SK-N-SH (cell line): ENCODE measurements around the gene IRF2BP2.

ENCODE experiments used
- CTCF ChIP-seq: fragments of 200-600 bp; sonication (generic); IDR thresholded peaks from 2 replicates; pipeline ENCODE4 v1.6.1; 2017; ENCODE audit warnings: antibody characterized with exemption, mild to moderate bottlenecking, moderate library complexity
- ELF1 ChIP-seq: IDR thresholded peaks from 2 replicates; pipeline ENCODE4 v1.4.0; 2012
- GABPA ChIP-seq: IDR thresholded peaks from 2 replicates; pipeline ENCODE4 v1.4.0; 2012; ENCODE audit warnings: low read depth, mild to moderate bottlenecking
- JUND ChIP-seq: IDR thresholded peaks from 2 replicates; pipeline ENCODE4 v1.4.0; 2012
- PBX3 ChIP-seq: IDR thresholded peaks from 2 replicates; pipeline ENCODE4; 2012
- POLR2AphosphoS5 ChIP-seq: IDR thresholded peaks from 2 replicates; pipeline ENCODE4 v1.6.1; 2012; ENCODE audit warnings: low read depth, low read length
- REST ChIP-seq: IDR thresholded peaks from 2 replicates; pipeline ENCODE4 v1.6.1; 2012; ENCODE audit warnings: mild to moderate bottlenecking, low read depth, low read length, moderate library complexity
- RXRA ChIP-seq: IDR thresholded peaks from 2 replicates; pipeline ENCODE4 v1.4.0; 2012; ENCODE audit warnings: low read depth, mild to moderate bottlenecking, borderline replicate concordance
- USF2 ChIP-seq: fragments of 150-350 bp; IDR thresholded peaks from 2 replicates; pipeline ENCODE4 v1.6.1; 2017; ENCODE audit warnings: antibody characterized with exemption, low read length, low read depth, borderline replicate concordance

GRCh38 chr1:234624724-234625117 lies 14.7 kb upstream of the IRF2BP2 start:
- TF ChIP-seq POLR2AphosphoS5 (no peak), CTCF (no peak), USF2 (no peak), PBX3 (peak; percentile 69), REST (no peak), JUND (peak; percentile 29; the same call in 1 of the 2 replicates), GABPA (no peak), RXRA (no peak), ELF1 (no peak)
